GM18861 (cell line): ENCODE results near the gene SH3BP5.

Experiments used
- ATAC-seq: cut with Tn5 transposase; IDR thresholded peaks from one replicate; pipeline ENCODE4 v1.9.1; 2021; ENCODE audit not compliant: unreplicated experiment

Gene SH3BP5

DNA sequence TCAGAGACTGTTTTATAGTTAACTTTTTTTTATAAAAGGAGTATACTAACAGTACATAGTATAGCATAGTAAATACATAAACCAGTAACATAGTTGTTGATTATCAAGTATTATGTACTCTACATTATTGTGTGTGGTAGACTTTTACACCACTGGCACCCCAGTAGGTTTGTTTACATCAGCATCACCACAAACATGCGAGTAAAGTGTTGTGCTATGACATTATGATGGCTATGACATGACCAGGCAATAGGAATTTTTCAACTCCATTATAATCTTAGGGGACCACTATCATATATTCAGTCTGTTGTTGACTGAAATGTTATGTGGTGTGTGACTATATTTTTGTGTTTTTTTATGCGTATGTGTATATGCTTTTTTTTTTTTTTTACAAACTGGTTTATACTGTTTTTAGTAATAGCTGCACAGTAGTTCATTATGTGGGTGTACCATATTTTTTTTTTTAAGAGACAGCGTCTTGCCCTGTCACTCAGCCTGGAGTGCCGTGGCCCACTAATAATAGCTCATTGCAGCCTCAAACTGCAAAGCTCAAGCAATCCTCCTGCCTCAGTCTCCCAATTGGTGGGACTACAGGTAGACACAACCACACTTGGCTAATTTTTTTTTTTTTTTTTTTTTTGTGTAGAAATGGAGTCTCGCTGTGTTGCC is 124.4 kb downstream of the SH3BP5 start:
- no peak for ATAC-seq

DNA sequence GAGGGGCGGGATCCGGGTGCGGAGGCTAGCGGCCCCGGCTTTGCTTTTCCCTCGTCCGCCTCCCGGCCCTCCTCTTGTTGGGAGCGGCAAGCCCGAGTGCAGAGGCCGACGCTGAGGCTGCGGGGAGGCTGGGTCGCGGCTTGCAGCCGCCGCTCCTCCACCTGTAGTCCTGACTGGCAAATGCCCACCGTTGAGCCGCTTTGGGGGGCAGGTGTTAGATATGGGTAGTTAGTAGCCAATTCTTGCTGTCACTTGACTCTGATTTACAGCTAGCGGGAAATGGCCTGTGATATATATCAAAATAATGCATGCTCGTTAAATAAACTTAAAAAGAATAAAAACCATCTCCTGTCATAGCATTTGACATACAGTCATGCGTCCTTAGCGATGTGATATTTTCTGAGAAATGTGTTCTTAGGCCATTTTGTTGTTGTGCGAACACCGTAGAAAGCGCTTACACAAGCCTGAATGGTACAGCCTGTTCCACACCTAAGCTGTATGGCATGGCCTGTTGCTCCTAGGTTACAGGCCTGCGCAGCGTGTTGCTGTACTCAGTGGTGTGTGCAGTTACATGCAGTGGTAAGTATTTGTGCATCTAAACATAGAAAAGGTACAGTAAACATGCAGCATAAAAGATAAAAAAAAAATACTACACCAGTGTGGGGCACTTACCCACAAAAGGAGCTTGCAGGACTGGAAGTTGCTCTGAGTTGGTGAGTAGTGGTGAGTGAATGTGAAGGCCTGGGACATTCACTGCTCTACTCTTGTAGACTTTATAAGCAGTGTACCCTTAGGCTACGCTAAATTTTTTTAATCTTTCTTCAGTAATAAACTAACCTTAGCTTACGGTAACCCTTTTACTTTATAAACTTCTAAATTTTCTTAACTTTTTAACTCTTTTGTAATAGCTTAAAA is 125.5 kb downstream of the SH3BP5 start:
- peak; percentile 32 for ATAC-seq

DNA sequence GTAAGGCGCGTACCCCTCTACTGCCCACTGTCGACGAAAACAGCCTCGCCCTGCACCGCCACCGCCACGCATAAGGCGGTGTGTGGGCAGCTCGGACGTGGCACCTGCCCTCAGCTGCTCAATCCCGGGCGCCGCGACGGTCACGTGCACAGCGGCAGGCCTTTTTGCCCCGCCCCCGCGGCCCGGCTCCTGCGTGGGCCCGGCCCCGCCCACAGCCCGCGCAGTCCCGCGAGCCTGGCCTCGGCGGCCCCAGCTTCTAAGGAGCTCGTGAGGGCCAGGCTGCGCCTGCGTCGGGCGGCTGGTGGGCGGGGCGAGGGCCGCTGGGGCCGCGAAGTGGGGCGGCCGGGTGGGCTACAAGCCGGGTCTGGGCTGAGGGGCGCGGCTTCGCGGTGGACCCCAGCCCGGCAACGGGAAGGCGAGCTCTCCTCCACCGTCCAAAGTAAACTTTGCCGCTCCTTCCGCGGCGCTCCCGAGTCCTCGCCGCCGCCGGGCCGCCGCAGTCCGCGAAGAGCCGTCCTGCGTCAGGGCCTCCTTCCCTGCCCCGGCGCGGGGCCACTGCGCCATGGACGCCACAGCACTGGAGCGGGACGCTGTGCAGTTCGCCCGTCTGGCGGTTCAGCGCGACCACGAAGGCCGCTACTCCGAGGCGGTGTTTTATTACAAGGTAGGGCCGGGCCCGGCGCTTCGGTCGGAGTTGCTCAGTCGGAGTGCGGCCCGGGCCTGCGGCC is 126.3 kb downstream of the SH3BP5 start, which contains the start of gene CAPN7:
TSS of gene CAPN7 (plus strand) at position 313 of the 728 bp plus-strand sequence. CDS start at position 563, 250 bp downstream.
- peak; percentile 78 for ATAC-seq

DNA sequence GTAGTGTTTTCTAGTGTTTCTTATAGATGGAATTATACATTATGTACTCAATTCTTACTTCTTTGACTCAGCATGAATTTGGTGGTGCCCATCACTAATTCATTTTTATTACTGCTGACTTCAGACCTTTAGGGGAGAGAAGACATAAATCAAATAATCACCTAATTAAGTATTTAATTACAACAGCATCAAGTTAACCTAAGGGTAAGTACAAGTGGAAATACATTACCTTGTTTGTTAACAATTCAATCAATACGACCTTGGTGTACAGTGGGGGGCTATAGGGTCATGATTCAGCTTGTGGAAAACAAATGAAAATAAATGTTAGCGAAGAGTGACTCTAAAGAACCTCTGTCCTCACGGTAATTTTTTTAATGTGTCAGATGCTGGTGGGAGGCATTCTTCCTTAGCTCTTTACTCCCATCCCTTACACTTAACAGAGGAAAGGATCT is 126.9 kb downstream of the SH3BP5 start:
- ATAC-seq = no peak
